ENCODE results near the gene MAD2L1. TPM values are rescaled to one million over a fixed set of nuclear protein-coding genes. Genes with fewer than 3 reads are reported as not detected.
A peak's percentile ranks its signal among the peaks of the same experiment; 100 is the strongest.

Gene MAD2L1
- 109 and 134 TPM in 2 replicates for total RNA-seq (2016; rRNA removed; fragmentation: Illumina TruSeq; extraction: Trizol)
- 17.4 and 23.6 TPM in 2 replicates for total RNA-seq (2016; cell fraction: cytosol; rRNA removed; fragmentation: Illumina TruSeq; extraction: Trizol; ENCODE audit: low read depth)
- 104 and 124 TPM in 2 replicates for total RNA-seq (2016; cell fraction: insoluble cytoplasmic fraction; rRNA removed; fragmentation: Illumina TruSeq; extraction: Trizol)
- 31.3 and 38.3 TPM in 2 replicates for total RNA-seq (2016; cell fraction: membrane; rRNA removed; fragmentation: Illumina TruSeq; extraction: Trizol)
- total RNA-seq (2016; cell fraction: nucleus; rRNA removed; fragmentation: Illumina TruSeq; extraction: Trizol): 61.7 and 63.2 TPM in 2 replicates
- polyA plus RNA-seq (2011; rRNA removed): 23.1 and 40.6 TPM in 2 replicates
- polyA plus RNA-seq (2011; cell fraction: cytosol; rRNA removed): 14.8 and 26.5 TPM in 2 replicates
- 6.5 and 10.0 TPM in 2 replicates for polyA plus RNA-seq (2011; cell fraction: nucleus; rRNA removed)
- 19.2 and 46.9 TPM in 2 replicates for polyA plus RNA-seq (2012)
- 22.2 and 23.6 TPM in 2 replicates for polyA plus RNA-seq (2016; cell fraction: cytosol; fragmentation: Illumina TruSeq; extraction: Trizol; ENCODE audit: low read depth)
- 112 and 141 TPM in 2 replicates for polyA plus RNA-seq (2016; cell fraction: insoluble cytoplasmic fraction; fragmentation: Illumina TruSeq; extraction: Trizol; ENCODE audit: low read depth)
- 29.3 and 30.7 TPM in 2 replicates for polyA plus RNA-seq (2016; cell fraction: membrane; fragmentation: Illumina TruSeq; extraction: Trizol; ENCODE audit: low read depth)
- 70.5 and 91.6 TPM in 2 replicates for polyA plus RNA-seq (2016; cell fraction: nucleus; fragmentation: Illumina TruSeq; extraction: Trizol; ENCODE audit: insufficient read depth, low read depth)
- 53.4 and 58.9 TPM in 2 replicates for polyA minus RNA-seq (2011; rRNA and poly(A)+ RNA removed; ENCODE audit: low replicate concordance)
- 12.6 and 17.7 TPM in 2 replicates for polyA minus RNA-seq (2011; cell fraction: cytosol; rRNA and poly(A)+ RNA removed)
- polyA minus RNA-seq (2011; cell fraction: nucleus; rRNA and poly(A)+ RNA removed): 16.3 and 27.9 TPM in 2 replicates
- percentile 83 among the genes with signal in this experiment for Bru-seq, nascent RNA
- percentile 83 among the genes with signal in this experiment for BruChase-seq, experiment 1, labeled RNA remaining after a 6-hour chase
- percentile 78 among the genes with signal in this experiment for BruChase-seq, experiment 2, labeled RNA remaining after a 2-hour chase
- long read RNA-seq, experiment 1, full-length matches to known transcripts: 113 of 119 reads
- long read RNA-seq, experiment 1, partial matches to known transcripts: 0 of 119 reads
- long read RNA-seq, experiment 1, other reads (novel, unspliced or antisense): 6 of 119 reads
- long read RNA-seq, experiment 2, full-length matches to known transcripts: 18 of 34 reads
- long read RNA-seq, experiment 2, partial matches to known transcripts: 0 of 34 reads
- long read RNA-seq, experiment 2, other reads (novel, unspliced or antisense): 16 of 34 reads

- ChIA-PET CTCF (ENCODE audit: low intra/inter-chr PET ratio, low total read pairs) (no interaction called here), POLR2A (interaction anchor here (0.6 to 1.2 kb wide), 2 partner anchors 854 to 1716 kb away, joined by 3 read pairs; partner anchors contain the start of gene USP53)
- peaks cover 54% of the 10 kb centered on the region for H3K4me1 ChIP-seq (ENCODE audit: insufficient read depth, low read length)
- intact Hi-C loops (cut with micrococcal nuclease; ENCODE audit: unreplicated experiment) (no loop called here), in situ Hi-C loops (cut with HindIII; ENCODE audit: extremely low pct_ligation_motif_present, low pct_unique_long_range_greater_than_20kb) (no loop called here)
- DNase-seq (ENCODE audit: low spot score) (peak; percentile 97), ATAC-seq (peak; percentile 94), FAIRE-seq (peak; percentile 89)
- peaks cover 64% of the 10 kb centered on the region for H3K79me2 ChIP-seq (ENCODE audit: insufficient read depth, low read length)
- BruUV-seq (replicated peaks): no TSS peak
- H3K36me3 ChIP-seq (replicated peaks in 1 of 2; ENCODE audit: control insufficient read depth in 1 of 2, insufficient read depth in 2 of 2, low read length in 2 of 2): no peaks in the 10 kb centered on the region; a peak in 2 of 5 replicates
- 2% methylated on average over 7 of the region's 65 CpGs for WGBS (ENCODE audit: low lambda C conversion rate)
- H3K9ac ChIP-seq (ENCODE audit: insufficient read depth, low read depth, low read length): peak within 1 kb of the TSS; percentile 85
- H3K4me3 ChIP-seq (replicated peaks in 1 of 3; ENCODE audit: insufficient read depth in 1 of 3, low read depth in 2 of 3, low read length in 3 of 3): peak within 1 kb of the TSS; percentile 78 to 91 (median 83)
- H3K4me2 ChIP-seq (ENCODE audit: low read depth, low read length): peak within 1 kb of the TSS; percentile 93
- H4K20me1 ChIP-seq (ENCODE audit: insufficient read depth, low read length): no peaks in the 10 kb centered on the region
- H2AFZ ChIP-seq (ENCODE audit: low read length): peak within 1 kb of the TSS; percentile 92
- H3K27me3 ChIP-seq (ENCODE audit: control insufficient read depth in 1 of 2, insufficient read depth in 2 of 2, low read length in 2 of 2): no peaks in the 10 kb centered on the region; a peak in 1 of 5 replicates
- H3K9me3 ChIP-seq (ENCODE audit: low read length): no peaks in the 10 kb centered on the region
- peak within 1 kb of the TSS; percentile 94 for H3K27ac ChIP-seq (ENCODE audit: extremely low read length, insufficient read depth, low read length)
- TF ChIP-seq ARID5B (CRISPR knock-in tag; IDR thresholded peaks at IDR 0.05) (no peak), GABPB1 (CRISPR knock-in tag; IDR thresholded peaks at IDR 0.05) (peak; percentile 78), PHF21A (CRISPR knock-in tag; IDR thresholded peaks at IDR 0.05) (no peak), PAXIP1 (CRISPR knock-in tag; conservative IDR thresholded peaks at IDR 0.05) (no peak), RBFOX2 (IDR thresholded peaks at IDR 0.05; ENCODE audit: low read depth, low read length) (peak; percentile 93), ZNF841 (CRISPR knock-in tag; IDR thresholded peaks at IDR 0.05; ENCODE audit: borderline replicate concordance) (no peak), RARG (CRISPR knock-in tag; IDR thresholded peaks at IDR 0.05; ENCODE audit: low read depth) (no peak), E2F5 (CRISPR knock-in tag; conservative IDR thresholded peaks at IDR 0.05) (peak; percentile 99)
These were observed at the start of gene MAD2L1 for GRCh38 chr4:120066517-120067340. Gene MAD2L1, minus strand, starts transcription at chr4:120066848. Its CDS starts 114 bp downstream, at chr4:120066734.
